HepG2 (cell line): ENCODE data around the gene GLG1. TPM values are rescaled to one million over a fixed set of nuclear protein-coding genes. Genes with fewer than 3 reads are reported as not detected.

Experiments used
- DPF2 ChIP-seq: sonication (generic); formaldehyde crosslinking; IDR thresholded peaks from 2 replicates; pipeline ENCODE4 v1.4.0; 2020; ENCODE audit warnings: mild to moderate bottlenecking, low read depth, missing genetic modification reagents, borderline replicate concordance
- HDAC2 ChIP-seq: sonication (generic); formaldehyde crosslinking; IDR thresholded peaks from 2 replicates; pipeline ENCODE4 v1.4.0; 2020; ENCODE audit warnings: missing genetic modification reagents
- HNRNPUL1 ChIP-seq: fragments of 200-400 bp; formaldehyde crosslinking; IDR thresholded peaks from 2 replicates; pipeline ENCODE4 v1.6.1; 2017; ENCODE audit warnings: low read depth, mild to moderate bottlenecking, low read length, moderate library complexity
- KAT2B ChIP-seq: fragments of 150-350 bp; IDR thresholded peaks from 2 replicates; pipeline ENCODE4 v1.6.1; 2014; ENCODE audit warnings: low read depth, low read length, borderline replicate concordance
- KLF6 ChIP-seq: IDR thresholded peaks from 2 replicates; pipeline ENCODE4 v1.8.0; 2016; ENCODE audit warnings: missing biosample characterization, missing genetic modification reagents
- NFAT5 ChIP-seq: sonication (generic); formaldehyde crosslinking; IDR thresholded peaks from 2 replicates; pipeline ENCODE4 v1.4.0; 2020; ENCODE audit warnings: missing genetic modification reagents
- NFE2L1 ChIP-seq: sonication (generic); formaldehyde crosslinking; IDR thresholded peaks from 2 replicates; pipeline ENCODE4 v1.4.0; 2020; ENCODE audit warnings: missing genetic modification reagents, mild to moderate bottlenecking, borderline replicate concordance
- SALL1 ChIP-seq: sonication (generic); formaldehyde crosslinking; IDR thresholded peaks from 2 replicates; pipeline ENCODE4 v1.8.0; 2022; ENCODE audit warnings: mild to moderate bottlenecking, missing genetic modification reagents
- TCF12 ChIP-seq, 2 experiments: fragments of 450-650 bp in 1 of 2; sonication (generic) in 1 of 2; formaldehyde crosslinking in 1 of 2; IDR thresholded peaks; 2 replicates each; pipeline versions ENCODE4 v1.6.1 to v1.8.0; 2017 to 2022; ENCODE audit warnings: antibody characterized with exemption in 1 of 2, mild to moderate bottlenecking in 1 of 2, missing genetic modification reagents in 1 of 2, moderate library complexity in 1 of 2
- TOPORS ChIP-seq: sonication (generic); formaldehyde crosslinking; IDR thresholded peaks from 2 replicates; pipeline ENCODE4 v1.8.0; 2023; ENCODE audit warnings: mild to moderate bottlenecking, missing genetic modification reagents
- ZBTB26 ChIP-seq: IDR thresholded peaks from 2 replicates; pipeline ENCODE4 v1.6.1; 2016; ENCODE audit warnings: missing compliant biosample characterization, missing genetic modification reagents, borderline replicate concordance
- ZBTB4 ChIP-seq: sonication (generic); formaldehyde crosslinking; IDR thresholded peaks from 2 replicates; pipeline ENCODE4 v1.4.0; 2020; ENCODE audit warnings: missing genetic modification reagents, mild to moderate bottlenecking, borderline replicate concordance
- ZBTB7A ChIP-seq: sonication (generic); formaldehyde crosslinking; IDR thresholded peaks from 2 replicates; pipeline ENCODE4 v1.8.0; 2022; ENCODE audit warnings: mild to moderate bottlenecking, missing genetic modification reagents
- ZFP90 ChIP-seq: sonication (generic); formaldehyde crosslinking; IDR thresholded peaks from 2 replicates; pipeline ENCODE4 v1.8.0; 2022; ENCODE audit warnings: missing genetic modification reagents, mild to moderate bottlenecking, inconsistent platforms, borderline replicate concordance
- ZMAT5 ChIP-seq: sonication (generic); formaldehyde crosslinking; IDR thresholded peaks from 2 replicates; pipeline ENCODE4 v1.5.0; 2020; ENCODE audit warnings: mild to moderate bottlenecking, low read depth, missing genetic modification reagents, borderline replicate concordance
- ZNF138 ChIP-seq: sonication (generic); formaldehyde crosslinking; IDR thresholded peaks from 2 replicates; pipeline ENCODE4 v1.5.0; 2020; ENCODE audit warnings: mild to moderate bottlenecking, low read depth, missing genetic modification reagents
- ZNF296 ChIP-seq: sonication (generic); formaldehyde crosslinking; conservative IDR thresholded peaks from 2 replicates; pipeline ENCODE4 v1.5.0; 2020; ENCODE audit warnings: mild to moderate bottlenecking, missing genetic modification reagents
- ZNF547 ChIP-seq: sonication (generic); formaldehyde crosslinking; IDR thresholded peaks from 2 replicates; pipeline ENCODE4 v1.5.1; 2020; ENCODE audit warnings: mild to moderate bottlenecking, missing genetic modification reagents
- ZNF569 ChIP-seq: sonication (generic); formaldehyde crosslinking; IDR thresholded peaks from 2 replicates; pipeline ENCODE4 v1.5.0; 2020; ENCODE audit warnings: mild to moderate bottlenecking, missing genetic modification reagents, moderate library complexity, borderline replicate concordance
- ZNF678 ChIP-seq: sonication (generic); formaldehyde crosslinking; IDR thresholded peaks from 2 replicates; pipeline ENCODE4 v1.4.0; 2020; ENCODE audit warnings: mild to moderate bottlenecking, missing genetic modification reagents
- ZNF782 ChIP-seq: sonication (generic); formaldehyde crosslinking; IDR thresholded peaks from 2 replicates; pipeline ENCODE4 v1.4.0; 2020; ENCODE audit warnings: missing genetic modification reagents, mild to moderate bottlenecking, borderline replicate concordance
- polyA plus RNA-seq, 8 experiments: library from polyadenylated mRNA; depleted of rRNA in 3 of 8; stranded (reverse) in 7 of 8; unstranded in 1 of 8; fragments of >200 nt; fragmentation: Illumina TruSeq in 4 of 8; extraction: Trizol in 4 of 8; gene quantifications; 2 replicates each; pipeline versions ENCODE4 v1.2.1 to v1.2.3, GENCODE V29; 2011 to 2016; ENCODE audit warnings: low read depth in 4 of 8, missing spikeins in 1 of 8, mixed read lengths in 1 of 8; ENCODE audit not compliant: insufficient read depth in 1 of 8
- total RNA-seq, 5 experiments: library from RNA; depleted of rRNA; stranded (reverse); fragments of >200 nt; fragmentation: Illumina TruSeq; extraction: Trizol; gene quantifications; 2 replicates each; pipeline ENCODE4 v1.2.3, GENCODE V29; 2016; ENCODE audit warnings: low read depth in 1 of 5

GLG1 gene
- total and polyA plus RNA-seq, 2 of the 13 experiments (the other 11 are each of a cell fraction or from before 2014, with no cell fraction given), result 87.7 to 141 TPM

- TF ChIP-seq ZNF138 (CRISPR knock-in tag), result no peak
- TF ChIP-seq TOPORS (CRISPR knock-in tag), result no peak
- TF ChIP-seq HDAC2 (CRISPR knock-in tag), result no peak
- TF ChIP-seq DPF2, result no peak
- TF ChIP-seq ZBTB4 (CRISPR knock-in tag), result no peak
- TF ChIP-seq ZNF547 (CRISPR knock-in tag), result no peak
- no peak for TF ChIP-seq ZNF296 (CRISPR knock-in tag)
- no peak for TF ChIP-seq ZNF678 (CRISPR knock-in tag)
- no peak for TF ChIP-seq NFAT5 (CRISPR knock-in tag)
- TF ChIP-seq ZMAT5 (CRISPR knock-in tag), result no peak
- no peak for TF ChIP-seq ZNF569 (CRISPR knock-in tag)
- no peak for TF ChIP-seq ZFP90 (CRISPR knock-in tag)
- no peak for TF ChIP-seq ZNF782 (CRISPR knock-in tag)
- TF ChIP-seq HNRNPUL1, result no peak
- 0 out of 2 replicates have a peak, but pooled peaks have one; percentile 21 for TF ChIP-seq ZBTB7A (CRISPR knock-in tag)
- TF ChIP-seq KLF6 (CRISPR knock-in tag), result no peak
- no peak for TF ChIP-seq ZBTB26 (CRISPR knock-in tag)
- TF ChIP-seq SALL1 (CRISPR knock-in tag), result 0 out of 2 replicates have a peak, but pooled peaks have one; percentile 13
- TF ChIP-seq KAT2B, result no peak
- TF ChIP-seq TCF12 (IDR thresholded peaks at IDR 0.05), result no peak
- no peak for TF ChIP-seq TCF12 (CRISPR knock-in tag; IDR thresholded peaks at IDR 0.05)
- TF ChIP-seq NFE2L1 (CRISPR knock-in tag), result no peak
These were observed 33.3 kb downstream of the GLG1 start (continued) for GRCh38 chr16:74573622-74574021.
